Lung (tissue), 12 donors: Measurements from ENCODE around the gene GABBR2. TPM values are rescaled to one million over a fixed set of nuclear protein-coding genes. Genes with fewer than 3 reads are reported as not detected.

Experiments
- ATAC-seq: fragments of 200-7000 bp; cut with Tn5 transposase; one replicate; pipeline ENCODE4 v1.9.1; 2020; ENCODE audit warnings: moderate number of reproducible peaks; ENCODE audit not compliant: insufficient read depth, low FRiP score
- DNase-seq, 3 donors: peaks; one replicate each; pipeline ENCODE4 v3.0.0-alpha.2; 2013 to 2017
- H3K27ac ChIP-seq, 2 donors: one replicate each; pipeline ENCODE4 v1.5.1; 2013; ENCODE audit warnings: mild to moderate bottlenecking in 2 of 2, moderate library complexity in 2 of 2, control low read depth in 1 of 2, inconsistent platforms in 1 of 2, low read depth in 1 of 2, low read length in 1 of 2
- H3K27me3 ChIP-seq, 3 donors: one replicate each; pipeline ENCODE4 v1.5.1; 2013; ENCODE audit warnings: low read length in 2 of 3; ENCODE audit not compliant: control insufficient read depth in 3 of 3, insufficient read depth in 3 of 3
- H3K36me3 ChIP-seq, 4 donors: one replicate each; pipeline ENCODE4 v1.5.1; 2013; ENCODE audit warnings: low read length in 4 of 4, mild to moderate bottlenecking in 1 of 4, moderate library complexity in 1 of 4; ENCODE audit not compliant: control insufficient read depth in 4 of 4, insufficient read depth in 4 of 4
- H3K4me1 ChIP-seq, 5 donors: one replicate each; pipeline ENCODE4 v1.5.1; 2013; ENCODE audit warnings: low read length in 5 of 5, mild to moderate bottlenecking in 2 of 5, moderate library complexity in 1 of 5; ENCODE audit not compliant: control insufficient read depth in 5 of 5, insufficient read depth in 5 of 5
- H3K4me3 ChIP-seq: one replicate; pipeline ENCODE4 v1.5.1; 2013; ENCODE audit warnings: mild to moderate bottlenecking, control low read depth, moderate library complexity
- H3K9ac ChIP-seq, 2 donors: one replicate each; pipeline ENCODE4 v1.5.1; 2013; ENCODE audit warnings: low read length in 2 of 2, control low read depth in 1 of 2; ENCODE audit not compliant: insufficient read depth in 1 of 2
- H3K9me3 ChIP-seq, 4 donors: one replicate each; pipeline ENCODE4 v1.5.1; 2013; ENCODE audit warnings: low read length in 3 of 4, mild to moderate bottlenecking in 1 of 4, moderate library complexity in 1 of 4; ENCODE audit not compliant: control insufficient read depth in 4 of 4, insufficient read depth in 3 of 4
- CTCF ChIP-seq: IDR thresholded peaks from 2 replicates; pipeline ENCODE4 v1.5.1; 2012; ENCODE audit warnings: mild to moderate bottlenecking; ENCODE audit errors: control extremely low read depth, extremely low read depth
- WGBS, 2 donors: extraction: QIAGEN DNeasy Blood & Tissue Kit; methylation state at CpG; one replicate each; pipeline ENCODE4 v1.1.7; 2013; 5-methylcytosine and 5-hydroxymethylcytosine counted together
- polyA plus RNA-seq, 2 donors: library from polyadenylated mRNA; stranded (reverse); fragments of 200-250 nt; gene quantifications; one replicate each; pipeline ENCODE4 v1.2.1, GENCODE V29; 2013
- total RNA-seq, 2 donors: library from RNA; depleted of rRNA in 1 of 2; stranded (reverse); fragments of >200 nt in 1 of 2; gene quantifications; one replicate each; pipeline ENCODE4 v1.2.1, GENCODE V29; 2014 to 2021
- donor health status: control.
- donor health status: control.
- donor health status: Bipolar disorder and iron deficiency.
- donor health status: healthy.
- donor health status: DM: yes; HTN: yes; CAD: no.

Gene GABBR2
- total and polyA plus RNA-seq, 4 donors = 0.40 to 1.8 (median 0.64) TPM

GRCh38 chr9:98442541-98442940 is 266.2 kb downstream of the GABBR2 start:
- Histone ChIP-seq H3K4me1 (no peaks in the 10 kb centered on the region), H3K9ac (no peak overlapping the region), H3K9me3 (no peaks in the 10 kb centered on the region), H3K27me3 (peaks cover 0 to 5% (median 2%) of the 10 kb centered on the region in 3 donors), H3K36me3 (no peaks in the 10 kb centered on the region), H3K4me3 (no peak overlapping the region), H3K27ac (no peak overlapping the region)
- 75 to 84% methylated on average over 2 of the region's 2 CpGs for WGBS, 2 donors
- no peak for DNase-seq
- TF ChIP-seq CTCF = no peak
- no peak for ATAC-seq

- H3K9me3 ChIP-seq = no peaks in the 10 kb centered on the region
- no peak overlapping the region for H3K27ac ChIP-seq
- no peaks in the 10 kb centered on the region for H3K36me3 ChIP-seq
- DNase-seq = no peak
- H3K27me3 ChIP-seq = peaks cover 0 to 5% (median 2%) of the 10 kb centered on the region in 3 donors
- no peak overlapping the region for H3K9ac ChIP-seq
- no peaks in the 10 kb centered on the region for H3K4me1 ChIP-seq
- WGBS, 2 donors = 65 to 68% methylated on average over 3 of the region's 3 CpGs
- no peak for TF ChIP-seq CTCF
- ATAC-seq = no peak
- H3K4me3 ChIP-seq = no peak overlapping the region
These were observed 266.6 kb downstream of the GABBR2 start for GRCh38 chr9:98442114-98442513.

GRCh38 chr9:98438666-98439065 is 270.1 kb downstream of the GABBR2 start:
- no peak for TF ChIP-seq CTCF
- H3K4me1 ChIP-seq = no peaks in the 10 kb centered on the region
- no peak overlapping the region for H3K27ac ChIP-seq
- H3K4me3 ChIP-seq = no peak overlapping the region
- peaks cover 0 to 2% (median 0%) of the 10 kb centered on the region in 3 donors for H3K27me3 ChIP-seq
- no peak for ATAC-seq
- H3K36me3 ChIP-seq = no peaks in the 10 kb centered on the region
- H3K9ac ChIP-seq = no peak overlapping the region
- peaks cover 0 to 3% (median 0%) of the 10 kb centered on the region in 4 donors for H3K9me3 ChIP-seq
- no peak for DNase-seq
- 79 to 86% methylated on average over 3 of the region's 3 CpGs for WGBS, 2 donors

- DNase-seq = no peak
- Histone ChIP-seq H3K27ac (no peak overlapping the region), H3K36me3 (no peaks in the 10 kb centered on the region), H3K4me3 (no peak overlapping the region), H3K9me3 (peaks cover 0 to 3% (median 0%) of the 10 kb centered on the region in 4 donors), H3K27me3 (peaks cover 0 to 2% (median 0%) of the 10 kb centered on the region in 3 donors), H3K4me1 (no peaks in the 10 kb centered on the region), H3K9ac (no peak overlapping the region)
- ATAC-seq = no peak
- 93 to 96% methylated on average over 4 of the region's 4 CpGs for WGBS, 2 donors
- TF ChIP-seq CTCF = no peak
These were observed 271.2 kb downstream of the GABBR2 start for GRCh38 chr9:98437458-98438034.
